ENCODE data around the gene CCL4.
A peak's percentile ranks its signal among the peaks of the same experiment; 100 is the strongest.
"Not testable (repeated sequence)": the region's sequence is repeated elsewhere in the genome, so short reads cannot be mapped to it uniquely, and the experiment has no call there.

Gene CCL4

DNA sequence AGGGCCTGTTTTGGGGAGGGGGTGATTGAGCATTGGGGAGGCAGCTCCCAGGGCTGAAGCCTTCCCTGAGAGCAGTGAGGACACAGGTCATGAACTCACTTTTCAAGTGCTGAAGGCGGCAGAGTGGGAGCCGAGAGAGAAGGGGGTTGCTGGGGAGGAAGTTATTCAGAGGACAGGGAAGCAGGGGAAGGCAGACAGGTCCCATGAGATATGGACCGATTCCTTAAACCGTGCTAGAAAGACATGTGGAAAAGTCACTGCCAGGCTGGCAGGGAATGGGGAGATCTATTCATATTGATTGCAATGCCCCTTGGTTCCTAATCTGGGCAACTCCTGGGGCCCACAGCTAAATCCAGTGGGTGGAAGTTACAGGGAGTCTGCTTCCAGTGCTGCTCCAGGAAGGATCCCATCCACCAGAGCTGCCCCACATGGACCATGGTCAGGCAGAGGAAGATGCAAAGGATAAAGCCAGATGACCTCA lies 1.1 kb downstream of the CCL4 start:
- in situ Hi-C loops (cut with HindIII; ENCODE audit: low sequenced_read_pairs): no loop called here
- no peak overlapping the region for H3K4me3 ChIP-seq (ENCODE audit: low read depth, low read length)
- TF ChIP-seq, protein P1, sequence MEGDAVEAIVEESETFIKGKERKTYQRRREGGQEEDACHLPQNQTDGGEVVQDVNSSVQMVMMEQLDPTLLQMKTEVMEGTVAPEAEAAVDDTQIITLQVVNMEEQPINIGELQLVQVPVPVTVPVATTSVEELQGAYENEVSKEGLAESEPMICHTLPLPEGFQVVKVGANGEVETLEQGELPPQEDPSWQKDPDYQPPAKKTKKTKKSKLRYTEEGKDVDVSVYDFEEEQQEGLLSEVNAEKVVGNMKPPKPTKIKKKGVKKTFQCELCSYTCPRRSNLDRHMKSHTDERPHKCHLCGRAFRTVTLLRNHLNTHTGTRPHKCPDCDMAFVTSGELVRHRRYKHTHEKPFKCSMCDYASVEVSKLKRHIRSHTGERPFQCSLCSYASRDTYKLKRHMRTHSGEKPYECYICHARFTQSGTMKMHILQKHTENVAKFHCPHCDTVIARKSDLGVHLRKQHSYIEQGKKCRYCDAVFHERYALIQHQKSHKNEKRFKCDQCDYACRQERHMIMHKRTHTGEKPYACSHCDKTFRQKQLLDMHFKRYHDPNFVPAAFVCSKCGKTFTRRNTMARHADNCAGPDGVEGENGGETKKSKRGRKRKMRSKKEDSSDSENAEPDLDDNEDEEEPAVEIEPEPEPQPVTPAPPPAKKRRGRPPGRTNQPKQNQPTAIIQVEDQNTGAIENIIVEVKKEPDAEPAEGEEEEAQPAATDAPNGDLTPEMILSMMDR (IDR thresholded peaks at IDR 0.05; ENCODE audit: low read depth, low read length): no peak
- DNase-seq (ENCODE audit: low read depth, low spot score): no peak

DNA sequence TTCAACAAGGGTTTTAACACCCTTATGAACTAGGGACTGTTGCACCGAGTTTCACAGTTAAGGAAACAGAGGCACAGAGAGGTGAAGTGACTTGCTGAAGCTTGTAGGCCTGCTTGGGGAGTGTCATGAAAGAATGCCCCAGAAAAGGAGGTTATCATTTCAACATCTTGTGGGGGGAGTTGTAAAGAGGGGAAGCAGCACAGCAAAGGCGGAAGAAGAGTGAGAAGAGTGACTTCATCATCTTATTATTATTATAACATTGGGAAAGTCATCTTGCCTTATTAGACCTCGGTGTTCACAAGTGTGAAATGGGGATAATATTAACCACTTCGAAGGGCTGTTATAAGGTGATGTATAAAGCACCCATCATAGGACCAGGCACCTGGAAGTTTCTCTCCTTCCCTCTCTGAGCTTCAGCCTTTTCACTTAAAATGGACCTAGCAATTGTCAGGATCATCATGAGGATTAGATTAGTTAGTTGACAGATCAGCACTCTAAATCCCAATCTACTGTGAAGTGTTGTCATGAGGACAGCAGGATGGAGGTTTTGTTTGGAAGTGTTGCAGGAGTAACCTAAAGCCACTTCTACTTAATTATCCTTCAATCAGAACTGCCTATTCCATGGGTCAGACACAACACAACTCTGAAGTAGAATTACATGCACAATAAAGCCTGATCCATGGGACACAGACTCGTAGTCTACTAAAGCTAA lies 2.3 kb downstream of the CCL4 start:
- in situ Hi-C loops (cut with HindIII; ENCODE audit: low sequenced_read_pairs): no loop called here
- TF ChIP-seq, protein P1 (IDR thresholded peaks at IDR 0.05; ENCODE audit: low read depth, low read length): no peak
- H3K4me3 ChIP-seq (ENCODE audit: low read depth, low read length): no peak overlapping the region
- no peak for DNase-seq (ENCODE audit: low read depth, low spot score)

DNA sequence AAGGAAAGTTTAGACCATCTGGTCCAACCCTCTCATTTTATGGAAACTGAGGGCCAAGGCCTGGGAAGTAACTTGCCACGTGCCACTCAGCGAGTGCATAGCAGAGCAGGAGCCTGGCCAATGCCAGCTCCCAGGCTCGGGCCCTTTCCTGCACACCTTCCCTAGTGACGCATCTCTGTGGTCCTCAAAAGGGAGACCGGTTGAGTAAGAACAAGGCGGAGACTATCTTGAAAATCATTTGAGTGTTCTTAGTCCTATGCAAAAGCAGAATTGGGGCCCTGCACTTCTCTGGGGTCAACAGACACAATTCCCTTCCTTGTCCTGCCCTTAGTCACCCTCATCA lies 2.8 kb downstream of the CCL4 start:
- TF ChIP-seq, protein P1 (IDR thresholded peaks at IDR 0.05; ENCODE audit: low read depth, low read length): no peak
- DNase-seq (ENCODE audit: low read depth, low spot score): no peak
- H3K4me3 ChIP-seq (ENCODE audit: low read depth, low read length): no peak overlapping the region
- in situ Hi-C loops (cut with HindIII; ENCODE audit: low sequenced_read_pairs): no loop called here

DNA sequence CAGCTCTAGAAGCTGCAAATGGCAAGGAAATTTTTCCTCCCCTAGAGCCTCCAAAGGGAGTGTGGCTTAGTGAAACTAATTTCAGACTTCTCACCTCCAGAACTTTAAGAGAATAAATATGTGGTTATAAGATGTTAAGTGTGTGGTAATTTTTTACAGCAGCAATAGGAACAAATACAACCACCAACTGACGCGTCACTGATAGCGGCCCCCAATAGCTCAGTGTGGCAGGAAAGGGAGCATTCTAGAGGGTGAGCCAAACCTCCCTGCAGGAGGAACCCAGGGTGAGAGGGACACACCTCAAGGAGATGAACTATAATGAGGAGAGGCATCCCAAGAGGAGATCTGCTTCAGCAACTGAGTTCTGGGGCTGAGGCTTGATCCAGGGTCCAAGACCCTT lies 4.0 kb downstream of the CCL4 start:
- H3K4me3 ChIP-seq (ENCODE audit: low read depth, low read length): no peak overlapping the region
- TF ChIP-seq, protein P1 (IDR thresholded peaks at IDR 0.05; ENCODE audit: low read depth, low read length): no peak
- DNase-seq (ENCODE audit: low read depth, low spot score): no peak
- in situ Hi-C loops (cut with HindIII; ENCODE audit: low sequenced_read_pairs): no loop called here

DNA sequence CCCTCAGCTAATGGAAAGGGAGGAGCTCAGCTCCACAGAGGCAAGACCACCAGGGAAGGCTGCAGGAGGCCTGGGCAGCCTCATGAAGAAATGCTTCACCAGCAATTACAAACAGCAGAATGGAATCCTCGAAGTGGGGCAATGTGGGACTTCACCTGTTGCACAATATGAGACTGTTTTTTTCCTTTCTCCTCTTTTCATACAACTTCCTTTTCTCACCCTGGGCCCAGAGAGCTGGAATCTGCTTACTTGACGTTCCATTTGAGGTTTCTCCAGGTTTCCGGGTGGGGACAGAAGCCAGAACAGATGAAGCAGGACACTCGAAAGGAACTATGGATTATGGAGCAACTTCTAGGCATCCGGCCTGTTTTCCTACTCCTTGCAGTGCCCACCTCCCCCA lies 4.6 kb downstream of the CCL4 start:
- DNase-seq (ENCODE audit: low read depth, low spot score); H3K4me3 ChIP-seq (ENCODE audit: low read depth, low read length); in situ Hi-C loops (cut with HindIII; ENCODE audit: low sequenced_read_pairs): not testable (repeated sequence)

DNA sequence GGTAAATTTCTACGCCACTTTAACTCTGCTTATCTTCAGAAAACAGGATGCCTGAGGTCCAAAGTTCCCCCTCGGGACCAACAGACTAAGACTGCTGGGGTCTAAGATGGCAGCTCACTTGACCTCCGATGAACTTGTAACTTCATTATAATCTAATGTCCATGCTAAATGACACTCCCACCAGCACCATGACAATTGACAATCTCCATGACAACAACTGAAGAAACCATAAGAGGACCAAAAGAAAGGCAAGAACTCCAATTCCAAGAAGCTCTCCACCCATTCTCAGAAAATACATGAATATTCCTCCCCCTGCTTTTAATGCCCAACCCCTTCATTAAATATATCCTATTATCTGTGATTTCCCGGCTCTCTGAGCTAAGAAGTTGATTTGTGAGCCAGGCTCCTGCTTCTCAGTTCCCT lies 7.5 kb downstream of the CCL4 start:
- in situ Hi-C loops (cut with HindIII; ENCODE audit: low sequenced_read_pairs): no loop called here
- TF ChIP-seq, protein P1 (IDR thresholded peaks at IDR 0.05; ENCODE audit: low read depth, low read length): no peak
- H3K4me3 ChIP-seq (ENCODE audit: low read depth, low read length): no peak overlapping the region
- DNase-seq (ENCODE audit: low read depth, low spot score): no peak

DNA sequence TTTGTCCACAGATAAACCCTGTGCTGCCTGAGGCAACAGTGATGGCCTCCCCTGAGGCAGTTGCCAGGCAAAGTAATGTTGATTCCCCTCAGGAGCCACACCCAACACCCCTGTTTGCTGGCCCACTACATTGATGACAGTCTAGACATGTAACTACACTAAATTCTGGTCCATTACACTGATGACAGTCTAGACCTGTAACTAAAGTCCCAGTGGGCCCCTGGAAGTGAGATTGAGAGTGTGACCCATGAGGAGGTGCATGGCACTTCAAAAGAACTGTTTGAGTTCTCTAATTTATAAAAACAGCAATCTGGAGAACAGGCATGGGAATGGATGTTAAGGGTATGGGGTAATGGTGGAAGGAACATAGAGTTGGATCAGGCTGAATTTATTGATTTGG lies 8.9 kb downstream of the CCL4 start:
- in situ Hi-C loops (cut with HindIII; ENCODE audit: low sequenced_read_pairs): no loop called here
- TF ChIP-seq, protein P1 (IDR thresholded peaks at IDR 0.05; ENCODE audit: low read depth, low read length): no peak

DNA sequence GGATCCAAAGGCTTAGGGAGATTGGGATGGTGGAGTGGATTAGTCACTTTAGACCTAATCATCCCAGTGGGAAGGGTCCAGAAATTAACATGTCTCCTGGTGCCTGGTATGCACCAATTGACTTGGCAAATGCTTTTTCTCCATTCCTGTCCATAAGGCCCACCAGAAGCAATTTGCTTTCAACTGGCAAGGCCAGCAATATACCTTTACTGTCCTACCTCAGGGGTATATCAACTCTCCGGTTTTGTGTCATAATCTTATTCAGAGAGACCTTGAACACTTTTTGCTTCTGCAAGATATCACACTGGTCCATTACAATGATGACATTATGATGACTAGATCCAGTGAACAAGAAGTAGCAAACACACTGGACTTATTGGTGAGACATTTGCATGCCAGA lies 9.5 kb downstream of the CCL4 start:
- H3K4me3 ChIP-seq (ENCODE audit: low read depth, low read length); in situ Hi-C loops (cut with HindIII; ENCODE audit: low sequenced_read_pairs); DNase-seq (ENCODE audit: low read depth, low spot score): not testable (repeated sequence)

More for the DNA sequence above, 8.9 kb downstream of the CCL4 start:
- no peak overlapping the region for H3K4me3 ChIP-seq (ENCODE audit: low read depth, low read length)
- DNase-seq (ENCODE audit: low read depth, low spot score): no peak

DNA sequence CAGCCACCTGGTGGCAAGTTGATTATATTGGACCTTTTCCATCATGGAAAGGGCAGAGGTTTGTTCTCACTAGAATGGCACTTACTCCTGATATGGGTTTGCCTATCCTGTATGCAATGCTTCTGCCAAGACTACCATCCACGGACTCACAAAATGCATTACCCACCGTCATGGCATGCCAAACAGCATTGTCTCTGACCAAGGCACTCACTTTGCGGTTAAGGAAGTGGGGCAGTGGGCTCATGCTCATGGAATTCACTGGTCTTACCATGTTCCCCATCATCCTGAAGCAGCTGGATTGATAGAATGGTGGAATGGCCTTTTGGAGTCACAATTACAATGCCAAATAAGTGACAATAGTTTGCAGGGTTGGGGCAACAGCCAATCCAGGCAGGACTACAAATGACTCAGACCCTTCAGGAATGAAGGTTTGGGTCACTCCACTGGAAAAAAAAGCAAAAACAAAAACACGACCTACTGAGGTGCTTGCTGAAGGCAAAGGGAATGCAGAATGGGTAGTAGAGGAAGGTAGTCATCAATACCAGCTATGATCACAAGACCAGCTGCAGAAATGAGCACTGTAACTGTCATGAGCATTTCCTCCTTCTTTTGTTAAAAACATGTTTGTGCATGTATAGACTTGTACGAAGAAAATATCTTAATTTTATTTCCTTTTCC lies 11.5 kb downstream of the CCL4 start:
- H3K4me3 ChIP-seq (ENCODE audit: low read depth, low read length); in situ Hi-C loops (cut with HindIII; ENCODE audit: low sequenced_read_pairs): not testable (repeated sequence)
- peak; percentile 77 for DNase-seq (ENCODE audit: low read depth, low spot score)

DNA sequence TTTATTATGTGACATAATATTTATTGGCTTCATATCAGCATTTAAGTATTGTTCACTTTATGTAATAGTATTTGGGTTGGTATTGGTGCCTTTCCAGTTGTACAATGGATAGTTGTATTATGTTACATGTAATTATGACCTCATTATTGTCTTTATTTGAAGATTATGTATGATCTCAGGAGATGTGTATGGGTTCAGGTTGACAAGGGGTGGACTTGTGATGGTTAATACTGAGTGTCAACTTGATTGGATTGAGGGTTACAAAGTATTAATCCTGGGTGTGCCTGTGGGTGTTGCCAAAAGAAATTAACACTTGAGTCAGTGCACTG lies 12.0 kb downstream of the CCL4 start:
- DNase-seq (ENCODE audit: low read depth, low spot score); H3K4me3 ChIP-seq (ENCODE audit: low read depth, low read length); in situ Hi-C loops (cut with HindIII; ENCODE audit: low sequenced_read_pairs): not testable (repeated sequence)

Data from astrocyte of the spinal cord (primary cell).